Stimulated activated CD8-positive, alpha-beta memory T cell treated with anti-CD3 and anti-CD28 coated beads, Interleukin-12 subunit alpha, Interleukin-12 subunit beta, amount 100 ng/mL, for 1 hour (primary cell): ENCODE data around the gene A1BG.
"Not testable (repeated sequence)": the region's sequence is repeated elsewhere in the genome, so short reads cannot be mapped to it uniquely, and the experiment has no call there.

Experiments used
- DNase-seq: peaks from one replicate; pipeline ENCODE4 v3.0.0-alpha.2; 2020; ENCODE audit warnings: low read depth

A1BG gene

DNA sequence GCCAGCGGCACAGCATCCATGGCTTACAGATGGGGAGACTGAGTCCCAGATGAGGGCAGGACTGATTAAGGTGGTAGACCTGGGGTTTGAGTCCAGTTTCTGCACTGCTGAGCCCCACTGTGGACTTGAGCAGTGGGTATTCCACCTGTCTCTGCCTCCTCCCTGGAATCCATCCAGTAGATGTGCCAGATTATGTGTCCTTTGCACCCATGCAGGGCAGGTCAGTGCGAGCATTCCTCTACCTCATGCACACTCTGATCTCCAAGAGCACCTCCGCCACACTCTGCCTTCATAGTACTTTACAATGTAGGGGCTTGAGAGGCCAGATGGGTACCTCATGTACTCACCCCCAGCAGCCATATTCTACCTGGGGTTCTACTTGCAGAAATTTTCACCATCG, 16.5 kb downstream of the A1BG start:
- DNase-seq, result no peak

DNA sequence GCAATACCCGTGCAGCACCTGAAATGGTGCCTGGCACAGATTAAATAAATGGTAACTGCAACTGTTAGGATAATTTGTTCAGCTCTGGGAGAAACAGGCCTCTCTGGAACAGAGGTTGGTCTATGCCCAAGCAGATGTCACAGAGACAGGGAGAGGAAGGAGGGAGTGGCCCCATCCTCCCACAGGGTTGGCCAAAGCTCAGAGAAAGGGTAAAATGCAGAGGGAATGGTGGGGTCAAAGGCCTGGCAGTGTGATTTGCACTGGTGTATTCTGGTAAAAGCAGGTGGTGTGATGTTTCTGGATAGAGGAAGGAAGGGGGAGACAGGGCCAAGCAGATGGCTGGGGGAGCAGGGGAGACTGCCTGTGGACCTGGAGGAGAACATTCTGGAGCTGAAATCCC, 17.1 kb downstream of the A1BG start:
- no peak for DNase-seq

DNA sequence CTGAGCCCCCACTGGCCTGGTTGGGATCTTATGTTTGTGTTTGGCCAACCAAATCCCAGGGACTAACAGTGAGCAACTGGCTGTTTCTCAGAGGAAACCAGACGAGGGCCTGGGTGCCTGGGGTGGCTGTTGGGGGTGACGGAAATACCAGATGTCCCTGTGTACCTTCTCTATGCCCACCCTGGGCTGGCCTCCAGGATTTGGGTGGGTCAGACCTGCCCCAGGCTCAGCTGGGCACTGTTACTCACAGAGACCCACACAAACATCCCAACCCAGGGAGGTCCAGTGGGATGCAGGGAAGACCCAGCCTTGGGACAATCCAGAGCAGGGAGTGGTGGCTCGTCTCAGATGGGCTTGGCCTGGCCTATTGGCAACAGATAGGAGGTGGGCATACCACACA, 17.7 kb downstream of the A1BG start:
- no peak for DNase-seq

DNA sequence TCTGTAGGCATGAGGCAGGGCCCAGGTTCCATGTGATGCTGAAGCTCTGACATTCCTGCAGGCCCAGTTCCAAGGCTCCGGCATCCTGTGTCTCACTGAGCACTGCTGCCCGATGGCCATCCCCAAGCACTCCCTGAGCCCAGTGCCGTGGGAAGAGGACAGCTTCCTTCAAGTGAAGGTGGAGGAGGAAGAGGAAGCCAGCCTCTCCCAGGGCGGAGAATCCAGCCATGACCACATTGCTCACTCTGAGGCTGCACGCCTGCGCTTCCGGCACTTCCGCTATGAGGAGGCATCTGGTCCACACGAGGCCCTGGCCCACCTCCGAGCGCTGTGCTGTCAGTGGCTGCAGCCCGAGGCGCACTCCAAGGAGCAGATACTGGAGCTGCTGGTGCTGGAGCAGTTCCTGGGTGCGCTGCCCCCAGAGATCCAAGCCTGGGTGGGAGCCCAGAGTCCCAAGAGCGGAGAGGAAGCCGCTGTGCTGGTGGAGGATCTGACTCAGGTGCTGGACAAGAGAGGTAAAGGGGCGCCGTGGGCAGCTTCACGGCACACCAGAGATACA, 18.5 kb downstream of the A1BG start:
- no peak for DNase-seq

DNA sequence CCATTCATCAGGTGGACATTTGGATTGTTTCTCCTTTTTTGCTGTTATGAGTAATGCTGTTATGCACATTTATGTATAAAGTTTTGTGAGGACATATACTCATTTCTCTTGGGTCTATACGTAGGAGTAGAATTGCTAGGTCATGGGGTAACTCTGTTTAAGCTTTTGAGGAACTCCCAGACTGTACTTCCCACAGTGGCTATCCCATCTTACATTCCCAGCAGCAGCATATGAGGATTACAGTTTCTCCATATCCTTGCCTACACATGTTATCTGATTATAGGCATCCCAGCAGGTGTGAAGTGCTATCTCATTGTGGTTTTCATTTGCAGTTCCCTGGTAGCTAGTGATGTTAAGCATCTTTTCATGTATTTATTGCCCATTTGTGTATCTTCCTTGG, 20.6 kb downstream of the A1BG start:
- no peak for DNase-seq

DNA sequence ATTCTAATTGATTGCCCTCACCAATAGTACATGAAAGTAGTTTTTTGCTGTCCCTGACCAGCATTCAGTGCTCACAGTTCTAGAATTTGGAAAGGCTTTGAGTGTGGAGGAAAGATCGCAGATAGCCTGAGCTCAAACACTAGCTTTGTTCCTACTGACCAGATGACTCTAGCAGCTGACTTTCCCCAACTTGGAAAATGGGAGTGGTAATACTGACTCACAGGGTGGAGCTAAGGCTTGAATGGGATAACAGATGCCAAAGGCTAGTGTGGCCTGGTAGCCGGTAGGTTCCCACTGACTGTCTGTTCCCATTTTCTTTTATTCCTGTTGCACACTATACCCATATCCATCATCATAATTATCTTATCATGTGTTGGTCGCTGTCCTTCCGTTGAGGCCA, 22.8 kb downstream of the A1BG start:
- no peak for DNase-seq

DNA sequence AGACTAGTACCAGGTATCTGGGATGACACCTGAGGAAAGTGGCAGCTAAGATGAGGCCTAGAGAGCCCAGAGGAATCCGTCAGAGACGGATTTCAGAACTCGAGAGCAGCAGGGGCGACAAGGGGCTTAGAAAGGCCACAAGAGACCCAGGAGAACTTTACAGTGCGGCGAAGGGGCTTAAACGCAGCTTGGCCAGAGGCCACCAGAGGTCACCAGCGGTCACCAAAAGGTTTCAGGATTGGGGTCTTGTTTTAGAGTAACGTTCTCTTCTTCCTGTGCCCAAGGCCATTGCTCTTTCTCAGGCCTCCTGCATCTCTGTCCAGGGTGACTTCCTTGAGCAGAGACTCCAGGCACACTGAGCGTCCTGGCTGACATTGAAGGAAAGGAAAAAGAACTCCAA, 24.3 kb downstream of the A1BG start:
- no peak for DNase-seq

DNA sequence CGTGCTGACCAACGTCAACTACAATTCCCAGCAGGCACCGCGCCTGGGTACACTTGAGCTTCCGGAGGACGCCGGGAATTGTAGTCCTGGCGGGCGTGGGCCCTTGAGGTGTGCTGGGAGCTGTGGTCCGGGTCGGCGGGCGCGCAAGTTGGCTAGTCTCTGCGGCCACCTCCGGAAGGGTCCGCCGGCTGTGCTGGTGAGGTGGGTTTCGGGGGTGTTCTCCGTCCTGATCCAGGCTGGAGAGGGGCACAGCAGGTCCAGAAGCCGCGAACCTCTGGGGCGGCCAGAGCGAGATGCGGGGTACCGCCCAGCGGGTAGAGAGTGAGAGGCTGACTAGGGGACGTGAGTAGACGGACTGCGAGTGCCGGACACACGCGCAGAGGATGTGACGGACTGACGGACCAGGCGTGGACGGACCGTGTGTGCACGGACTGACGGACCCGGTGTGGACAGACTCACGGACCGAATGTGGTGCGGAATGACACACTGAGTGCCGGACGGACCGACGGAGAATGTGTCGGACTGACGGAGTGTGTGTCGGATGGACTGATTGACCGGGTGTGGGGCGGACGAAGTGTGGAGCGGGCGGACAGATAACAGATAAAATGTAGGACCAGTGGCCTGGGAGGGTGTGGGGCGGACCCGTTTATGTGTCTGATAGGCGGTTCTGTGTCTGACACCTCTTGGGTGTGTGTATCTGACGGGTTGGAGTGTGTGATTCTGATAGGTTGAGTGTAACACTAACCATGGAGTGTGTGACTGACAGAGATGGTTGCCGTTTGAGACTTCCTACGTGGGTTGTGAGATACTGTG, 26.2 kb downstream of the A1BG start, which contains the start of gene ZSCAN22:
Gene ZSCAN22, plus strand, starts transcription at position 81 of the 813 bp plus-strand sequence. CDS start 7,809 bp downstream, outside the sequence.
- DNase-seq, result peak; percentile 82

DNA sequence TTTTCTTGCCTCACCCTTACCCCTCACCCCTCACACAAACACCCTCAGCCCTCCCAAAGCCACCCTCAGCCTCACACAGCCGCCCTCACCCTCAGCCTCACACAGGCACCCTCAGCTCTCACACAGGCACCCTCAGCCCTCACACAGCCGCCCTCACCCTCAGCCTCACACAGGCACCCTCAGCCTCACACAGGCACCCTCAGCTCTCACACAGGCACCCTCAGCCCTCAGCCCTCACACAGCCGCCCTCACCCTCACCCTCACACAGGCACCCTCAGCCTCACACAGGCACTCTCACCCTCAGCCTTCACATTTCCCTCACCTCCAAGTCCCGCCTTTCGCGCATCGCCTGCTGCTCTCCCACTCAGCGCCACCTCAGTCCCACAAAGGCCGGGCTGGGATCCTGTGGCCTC, 26.8 kb downstream of the A1BG start:
- no peak for DNase-seq

DNA sequence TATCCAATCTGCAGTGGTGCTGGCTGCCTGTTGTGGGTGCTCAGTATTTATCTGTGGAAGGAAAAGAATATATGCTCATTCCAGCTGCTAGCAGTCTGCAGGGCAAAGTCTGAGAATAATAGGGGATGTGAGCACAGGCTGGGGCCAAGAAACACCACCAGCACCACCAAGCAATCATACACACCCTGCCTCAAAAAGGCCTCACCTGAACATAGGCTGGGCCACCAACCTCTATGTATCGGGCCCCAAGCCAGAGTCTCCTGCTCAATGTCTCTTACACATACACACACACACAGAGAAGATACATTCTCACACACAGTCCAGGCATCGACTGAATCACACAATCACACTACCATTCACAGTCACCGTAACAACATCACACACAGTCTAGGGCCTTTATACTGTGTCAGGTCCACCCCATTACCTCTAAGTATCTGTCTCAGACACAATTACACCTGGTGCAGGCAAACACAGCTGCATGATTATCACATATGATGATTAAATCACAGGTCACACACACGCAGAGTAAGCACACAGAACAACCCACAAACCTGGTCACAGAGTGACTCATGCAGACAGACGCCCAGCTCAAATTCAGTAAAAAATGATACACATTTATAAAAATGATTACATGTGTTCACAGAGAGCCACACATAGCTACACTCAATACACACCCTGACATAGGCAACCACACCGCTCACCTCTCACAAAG, 27.8 kb downstream of the A1BG start:
- no peak for DNase-seq

DNA sequence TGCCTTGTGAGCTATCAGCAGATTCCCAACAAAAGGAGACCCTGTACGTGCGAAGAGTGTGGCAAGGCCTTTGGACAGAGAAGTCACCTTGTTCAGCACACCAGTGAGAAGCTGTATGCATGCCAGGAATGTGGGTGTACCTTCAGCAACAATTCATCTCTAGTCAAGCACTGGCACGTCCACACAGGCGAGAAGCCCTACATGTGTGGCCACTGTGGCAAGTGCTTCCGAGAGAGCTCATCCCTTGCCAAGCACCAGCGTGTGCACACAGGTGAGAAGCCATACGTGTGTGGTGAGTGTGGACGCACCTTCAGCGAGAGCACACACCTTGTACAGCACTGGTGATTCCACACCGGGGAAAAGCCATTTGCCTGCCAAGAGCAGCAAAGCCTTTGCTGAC, 34.1 kb downstream of the A1BG start:
- no peak for DNase-seq

DNA sequence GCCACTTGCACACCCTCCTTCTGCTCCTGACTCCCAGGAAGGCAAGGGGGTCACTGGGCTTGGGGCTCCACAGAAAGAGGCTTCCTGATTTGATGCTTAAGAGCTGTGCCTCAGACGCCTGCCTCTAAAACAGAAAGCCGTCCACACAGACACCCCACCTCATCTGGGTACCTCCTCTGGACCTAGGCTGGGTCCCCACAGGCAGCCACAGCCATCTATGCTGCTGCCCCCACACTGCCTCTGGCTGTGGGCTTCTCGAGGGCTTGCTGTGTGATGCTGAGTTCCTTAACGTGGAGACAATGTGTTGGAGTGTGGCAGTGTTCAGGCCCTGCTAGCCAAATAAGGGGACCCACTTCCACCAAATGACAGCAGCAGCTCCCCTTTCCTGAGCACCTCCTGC, 35.0 kb downstream of the A1BG start:
- no peak for DNase-seq

DNA sequence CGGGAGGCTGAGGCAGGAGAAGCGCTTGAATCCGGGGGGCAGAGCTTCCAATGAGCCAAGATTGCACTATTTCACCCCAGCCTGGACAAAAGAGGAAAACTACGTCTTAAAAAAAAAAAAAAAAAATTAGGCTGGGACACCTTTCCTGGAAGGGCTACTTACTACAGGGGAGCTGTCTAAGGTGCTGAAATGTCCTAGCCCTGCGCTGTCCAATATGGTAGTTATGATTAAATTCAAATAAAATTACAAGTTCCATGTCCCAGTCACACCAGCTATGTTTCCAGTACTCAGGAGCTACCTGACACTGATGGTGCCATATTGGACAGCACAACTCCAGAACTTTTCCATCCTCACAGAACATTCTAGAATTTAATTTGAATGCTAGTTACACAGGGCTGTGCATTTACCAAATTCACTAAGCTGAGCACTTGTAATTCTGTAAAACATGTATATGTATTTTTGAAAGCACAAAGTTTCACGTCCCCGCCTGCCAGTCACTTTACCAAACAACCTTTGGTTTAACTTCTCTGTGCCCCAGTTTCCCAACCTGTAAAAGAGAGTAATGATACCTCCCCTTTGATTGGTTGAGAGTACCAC, 35.7 kb downstream of the A1BG start:
- no peak for DNase-seq

DNA sequence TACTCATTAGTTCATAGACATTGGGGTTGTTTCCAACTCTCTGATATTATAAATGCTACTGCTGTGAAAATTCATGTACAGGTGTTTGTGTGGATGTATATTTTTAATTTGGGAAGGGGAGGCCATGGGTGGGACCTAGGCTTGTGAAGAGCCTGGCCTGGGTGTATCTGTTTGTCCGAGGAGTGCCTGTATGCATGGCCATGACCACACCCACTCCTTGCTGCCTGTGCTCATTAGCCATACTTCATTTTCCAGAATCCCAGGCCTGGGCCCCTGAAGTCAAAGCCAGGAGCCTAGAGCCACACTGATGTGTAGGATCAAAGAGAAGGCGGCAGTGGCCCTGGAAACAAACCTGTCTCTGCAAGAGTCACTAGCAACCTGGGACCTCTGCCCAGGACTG, 37.7 kb downstream of the A1BG start:
- DNase-seq, result no peak

DNA sequence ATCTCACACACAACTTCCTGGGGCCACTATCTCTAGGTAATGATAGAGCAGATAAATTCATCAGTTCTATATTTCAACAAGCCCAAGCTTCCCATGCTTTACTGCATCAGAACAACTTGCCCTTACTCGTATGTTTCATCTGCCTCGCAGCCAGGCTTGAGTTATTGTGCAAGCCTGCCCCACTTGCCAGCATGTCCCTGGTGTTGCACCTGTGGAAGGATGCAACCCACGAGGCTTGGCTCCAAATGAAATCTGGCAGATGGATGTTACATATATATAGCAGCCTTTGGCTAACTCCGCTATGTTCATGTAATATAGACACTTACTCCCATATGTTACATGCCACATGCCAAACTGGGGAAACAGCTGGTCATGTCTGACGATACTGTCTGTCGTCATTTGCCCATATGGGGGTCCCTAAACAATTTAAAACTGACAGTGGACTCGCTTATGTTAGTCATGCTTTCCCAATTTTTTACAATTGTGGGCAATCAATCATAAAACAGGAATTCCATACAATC, 41.9 kb downstream of the A1BG start:
- no peak for DNase-seq

DNA sequence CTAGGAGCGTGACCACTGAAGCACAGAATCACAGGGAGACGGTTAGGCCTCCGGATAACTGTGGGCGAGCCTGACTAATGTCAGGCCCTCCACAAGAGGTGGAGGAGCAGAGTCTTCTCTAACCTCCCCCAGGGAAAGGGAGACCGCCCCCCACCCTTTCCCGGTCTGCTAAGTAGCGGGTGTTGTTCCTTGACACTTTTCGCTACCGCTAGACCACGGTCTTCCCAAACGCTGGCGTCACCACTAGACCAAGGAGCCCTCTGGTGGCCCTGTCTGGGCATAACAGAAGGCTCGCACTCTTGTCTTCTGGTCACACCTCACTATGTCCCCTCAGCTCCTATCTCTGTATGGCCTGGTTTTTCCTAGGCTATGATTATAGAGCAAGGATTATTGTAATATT, 42.6 kb downstream of the A1BG start:
- not testable (repeated sequence) for DNase-seq

DNA sequence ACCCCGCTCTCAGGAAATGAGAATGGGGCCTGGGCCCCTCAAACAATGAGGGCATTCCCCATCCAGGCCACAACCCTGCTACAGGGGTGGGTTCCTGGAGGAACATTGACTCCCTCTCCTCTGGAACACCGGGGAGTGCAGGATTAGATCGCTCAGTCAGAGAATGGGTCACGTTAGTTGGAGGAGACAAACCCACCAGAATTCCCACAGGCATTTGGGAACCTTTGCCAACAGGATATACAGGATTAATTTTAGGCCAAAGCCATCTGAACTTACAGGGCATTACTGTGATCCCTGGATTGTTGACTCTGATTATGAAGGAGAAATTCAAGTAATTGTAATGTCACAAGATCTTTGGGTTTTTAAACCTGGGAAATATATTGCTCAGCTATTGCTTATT, 45.6 kb downstream of the A1BG start:
- DNase-seq, result no peak

DNA sequence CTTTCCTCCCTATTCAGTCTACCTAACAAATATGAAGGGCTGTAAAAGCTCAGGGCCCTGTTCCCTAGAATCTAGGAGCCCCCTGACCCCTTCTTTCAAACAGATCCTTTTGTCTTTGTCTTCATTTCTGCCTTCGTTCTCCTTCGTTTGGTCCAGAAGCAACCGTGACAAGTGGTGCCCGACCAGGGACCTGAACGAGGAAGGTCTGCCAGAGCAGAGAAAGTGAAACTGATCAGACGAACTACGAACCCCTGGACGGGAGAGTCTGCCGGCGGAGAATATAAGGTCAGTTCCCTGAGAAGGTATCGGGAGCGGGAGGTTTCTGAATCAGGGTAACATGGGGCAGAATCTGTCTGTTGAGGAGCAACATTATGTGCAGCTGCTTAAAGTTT, 47.4 kb downstream of the A1BG start:
- DNase-seq, result no peak

DNA sequence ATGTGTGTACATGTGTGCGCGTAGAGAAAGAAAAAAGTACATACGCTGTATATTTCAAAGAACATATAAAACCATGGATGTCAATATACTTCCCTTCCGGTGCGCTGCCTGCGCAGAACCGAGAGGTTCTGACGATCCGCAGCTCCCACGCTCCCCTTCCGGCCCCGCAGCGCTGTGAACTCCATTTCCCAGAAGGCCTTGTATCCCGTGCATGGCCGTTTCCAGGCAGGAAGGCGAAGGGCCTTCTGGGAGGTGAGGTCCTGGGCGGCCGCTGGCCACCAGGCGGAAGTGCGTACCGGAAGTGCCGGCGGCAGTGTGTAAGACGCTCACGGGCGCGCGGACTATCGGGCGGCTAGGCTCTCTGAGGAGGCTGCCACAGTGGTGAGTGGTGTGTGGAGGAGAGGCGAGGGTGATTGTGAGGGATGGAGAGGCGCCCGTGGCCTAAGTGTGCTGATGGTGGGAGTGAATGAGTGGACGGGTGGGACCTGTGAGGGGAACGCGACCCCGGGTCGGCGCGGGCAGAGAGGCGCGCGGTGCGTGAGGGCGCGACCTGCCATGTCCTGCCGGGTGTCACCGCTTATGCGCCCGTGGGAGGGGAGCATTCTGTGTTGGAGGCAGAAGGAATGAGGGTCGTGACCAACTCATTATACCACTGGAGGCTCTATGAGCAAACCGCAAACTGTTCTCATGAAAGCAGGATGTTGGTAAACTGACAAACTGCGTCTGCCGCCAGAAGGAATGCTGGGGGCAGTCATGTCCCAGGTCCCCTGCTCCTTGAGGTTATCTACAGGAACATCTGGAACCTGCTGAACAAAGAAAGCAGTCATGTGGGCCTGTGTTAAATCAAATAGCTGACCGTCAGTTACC, 48.0 kb downstream of the A1BG start, which contains the start of gene ERVK3-1:
Gene ERVK3-1, plus strand, starts transcription at position 313 of the 867 bp plus-strand sequence. CDS start 6,792 bp downstream, outside the sequence.
- peak; percentile 89 for DNase-seq

DNA sequence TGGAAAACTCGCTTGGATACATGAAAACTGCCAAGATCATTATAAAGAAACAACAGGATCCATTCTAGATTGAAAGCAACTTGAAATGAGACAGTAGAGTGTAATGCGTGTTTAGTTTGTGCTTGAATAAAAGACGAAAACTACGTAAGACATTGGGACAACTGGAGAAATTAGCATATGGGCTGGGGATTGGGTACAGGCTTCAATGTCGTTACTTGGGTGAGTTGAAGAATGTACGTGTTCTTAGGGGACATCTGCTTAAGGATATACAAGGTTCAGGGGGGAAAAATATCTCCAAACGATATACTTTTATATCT, 48.6 kb downstream of the A1BG start:
- DNase-seq, result no peak

DNA sequence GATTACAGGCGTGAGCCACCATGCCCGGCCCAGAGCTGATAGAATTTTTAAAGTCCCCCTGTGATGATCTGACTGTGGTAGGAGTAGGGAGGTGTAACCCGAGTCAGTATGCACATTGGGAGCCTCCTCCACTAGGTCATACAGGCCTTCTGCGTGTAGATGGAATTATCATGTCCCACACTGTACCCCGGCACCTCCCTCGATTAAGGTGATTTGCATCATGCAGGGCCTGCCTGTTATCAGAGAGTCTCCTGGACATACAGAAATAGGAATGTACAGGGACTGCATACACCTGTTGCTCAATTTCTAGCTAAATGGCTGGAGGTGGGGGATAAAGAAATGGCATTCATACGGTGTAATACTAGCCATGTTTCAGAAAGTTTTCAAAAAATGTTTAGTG, 49.0 kb downstream of the A1BG start:
- no peak for DNase-seq

DNA sequence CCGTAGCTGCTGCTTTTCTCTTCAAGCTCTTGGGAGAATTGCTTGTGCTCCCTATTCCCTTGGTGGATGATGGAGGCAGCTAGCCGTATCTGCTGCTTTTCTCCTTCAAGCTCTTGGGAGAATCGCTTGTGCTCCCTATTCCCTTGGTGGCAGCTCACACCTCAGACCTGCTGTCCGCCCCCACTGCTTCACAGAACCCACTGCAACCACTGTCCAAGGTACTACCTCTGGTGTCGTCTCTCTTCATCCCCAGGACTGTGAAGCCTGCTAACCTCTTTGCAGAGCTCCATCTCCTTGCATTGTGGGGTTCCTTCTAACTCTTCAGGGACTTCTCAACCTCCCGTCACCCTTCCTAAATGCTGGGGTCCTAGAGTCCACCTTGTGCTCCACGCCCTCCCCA, 52.7 kb downstream of the A1BG start:
- DNase-seq, result no peak
